ENCODE data around the gene SLC22A31.

DNA sequence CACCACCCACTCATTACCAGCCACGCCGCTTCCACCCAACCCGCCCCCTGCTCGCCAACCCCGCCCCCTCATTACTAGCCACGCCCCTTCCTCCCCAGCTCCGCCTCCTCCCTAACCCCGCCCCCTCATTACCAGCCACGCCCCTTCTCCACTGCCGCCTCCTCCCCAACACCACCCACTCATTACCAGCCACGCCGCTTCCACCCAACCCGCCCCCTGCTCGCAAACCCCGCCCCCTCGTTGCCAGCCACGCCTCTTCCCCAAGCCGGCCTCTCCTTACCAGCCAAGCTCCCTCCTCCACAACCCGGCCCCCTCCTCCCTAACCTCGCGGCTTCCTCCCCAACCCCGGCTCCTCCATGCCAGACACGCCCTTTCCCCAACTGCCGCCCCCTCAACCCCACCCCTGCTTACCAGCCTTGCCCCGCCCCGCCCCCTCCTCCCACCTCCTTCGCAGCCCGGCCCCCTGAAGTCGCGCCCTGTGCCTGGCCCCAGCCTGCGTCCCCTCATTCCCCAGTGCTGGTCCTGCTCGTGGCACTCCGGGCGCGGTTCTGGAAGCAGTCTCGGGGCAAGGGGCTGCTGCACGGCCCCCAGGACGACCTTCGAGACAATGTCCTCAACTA lies 7.3 kb downstream of the SLC22A31 start:
- TF ChIP-seq CTCF (IDR thresholded peaks at IDR 0.05 in 8 of 11, conservative IDR thresholded peaks at IDR 0.05 in 3 of 11): no peak
- no peak for TF ChIP-seq POLR2AphosphoS5 (IDR thresholded peaks at IDR 0.05)

All from spleen (tissue), 7 donors.